Measurements from ENCODE around the gene NLRP13. TPM values are rescaled to one million over a fixed set of nuclear protein-coding genes. Genes with fewer than 3 reads are reported as not detected.

Gene NLRP13
- total and polyA plus RNA-seq, 2 experiments from 2014 or later, result not detected

DNA sequence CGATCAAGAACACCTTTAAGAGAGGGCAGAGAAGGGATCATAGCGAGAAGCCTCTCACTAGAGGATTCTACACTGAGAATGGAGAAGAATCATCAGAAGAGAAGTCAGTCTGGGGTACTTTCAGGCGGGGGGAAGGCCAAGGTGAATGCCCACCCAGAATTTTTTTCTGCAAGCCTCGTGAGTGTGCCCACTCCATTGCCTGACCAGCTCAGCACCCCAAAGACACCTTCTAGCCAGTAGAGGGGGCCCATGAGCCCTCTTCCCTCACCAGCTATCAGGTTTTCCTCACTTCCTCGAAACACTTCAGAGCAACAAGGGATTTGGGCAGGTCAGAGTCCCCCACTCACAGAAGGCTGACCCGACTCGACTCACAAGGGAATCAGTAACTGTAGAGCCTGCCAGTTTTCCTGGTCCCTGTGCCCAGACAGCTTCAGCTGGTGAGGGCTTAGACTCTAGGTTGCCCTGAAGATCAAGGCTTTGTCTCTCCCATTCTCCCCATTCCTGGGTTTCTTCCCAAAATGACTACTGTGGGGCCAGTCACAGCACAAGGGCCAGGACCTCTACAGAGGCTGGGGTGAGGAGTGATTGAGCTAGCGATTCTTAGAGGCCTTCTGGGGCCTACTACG lies 18.4 kb downstream of the NLRP13 start:
- Histone ChIP-seq H3K27me3 (ENCODE audit: insufficient read depth) (no peaks in the 10 kb centered on the region), H4K20me1 (replicated peaks; ENCODE audit: insufficient read depth) (no peaks in the 10 kb centered on the region), H3F3A (replicated peaks; ENCODE audit: low read depth) (no peaks in the 10 kb centered on the region), H3K79me2 (replicated peaks; ENCODE audit: insufficient read depth) (no peaks in the 10 kb centered on the region), H3K27ac (ENCODE audit: low read depth) (no peak overlapping the region), H3K9me2 (ENCODE audit: insufficient read depth) (no peaks in the 10 kb centered on the region), H3K4me3 (no peak overlapping the region), H2AFZ (no peak overlapping the region), H3K4me1 (ENCODE audit: insufficient read depth) (no peaks in the 10 kb centered on the region), H3K36me3 (ENCODE audit: insufficient read depth) (peaks cover 6% of the 10 kb centered on the region), H3K4me2 (no peak overlapping the region)
- H3K27me3 Mint-ChIP-seq (ENCODE audit: insufficient read depth, low read depth, poor library complexity), result no peaks in the 10 kb centered on the region
- no peak for DNase-seq (ENCODE audit: low spot score)
- peaks cover 98% of the 10 kb centered on the region for H3K9me3 Mint-ChIP-seq
- H3K4me1 Mint-ChIP-seq, result no peaks in the 10 kb centered on the region
- no peak for TF ChIP-seq ZNF114 (CRISPR knock-in tag; IDR thresholded peaks at IDR 0.05)
- peak; percentile 9 to 19; a peak in 1 of 4 replicates for TF ChIP-seq CTCF (conservative IDR thresholded peaks at IDR 0.05; ENCODE audit: low read depth in 2 of 2)
- TF ChIP-seq POLR2AphosphoS5 (IDR thresholded peaks at IDR 0.05; ENCODE audit: low read depth), result no peak
- no peak for TF ChIP-seq ZNF462 (CRISPR knock-in tag; IDR thresholded peaks at IDR 0.05)
- TF ChIP-seq JUNB (IDR thresholded peaks at IDR 0.05; ENCODE audit: unreplicated experiment), result no peak
- no peak overlapping the region for H3K4me3 Mint-ChIP-seq
- H3K36me3 Mint-ChIP-seq (ENCODE audit: low read depth), result peaks cover 40% of the 10 kb centered on the region
- H3K27ac Mint-ChIP-seq, result no peak overlapping the region
- ATAC-seq, result no peak
